Muscle of arm (tissue), 12 donors: ENCODE measurements around the gene TGFBR1. TPM values are rescaled to one million over a fixed set of nuclear protein-coding genes. Genes with fewer than 3 reads are reported as not detected.
A peak's percentile ranks its signal among the peaks of the same experiment; 100 is the strongest.

ENCODE experiments used
- DNase-seq: peaks from one replicate; pipeline ENCODE4 v3.0.0-alpha.2; 2013
- polyA plus RNA-seq, 12 donors: library from polyadenylated mRNA; unstranded; fragments of 120-200 nt; gene quantifications; one replicate each; pipeline ENCODE4 v1.2.1, GENCODE V29; 2013; ENCODE audit not compliant: insufficient read length in 12 of 12

The TGFBR1 gene
- polyA plus RNA-seq, 12 donors: 22.1 to 34.1 (median 26.9) TPM; not detected in 1

DNA sequence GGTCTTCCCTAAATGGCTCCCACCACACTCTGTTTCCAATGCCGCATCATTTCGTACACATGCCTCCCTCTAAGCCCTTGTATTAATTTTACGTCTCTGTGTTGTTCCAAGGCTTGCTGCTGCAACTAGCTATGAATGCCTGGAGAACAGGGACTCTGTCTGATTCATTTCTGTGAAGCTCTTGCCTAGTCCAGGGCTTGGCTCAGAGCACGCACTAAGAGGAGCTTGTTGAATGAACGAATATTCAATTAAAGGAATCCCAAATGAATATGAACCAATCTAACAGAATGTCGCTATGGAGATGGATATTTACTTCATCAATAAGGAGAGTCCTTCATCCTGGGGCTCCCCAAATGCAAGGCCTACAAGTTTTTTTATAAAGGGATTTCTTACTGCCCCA lies 55.3 kb downstream of the TGFBR1 start:
- no peak for DNase-seq

DNA sequence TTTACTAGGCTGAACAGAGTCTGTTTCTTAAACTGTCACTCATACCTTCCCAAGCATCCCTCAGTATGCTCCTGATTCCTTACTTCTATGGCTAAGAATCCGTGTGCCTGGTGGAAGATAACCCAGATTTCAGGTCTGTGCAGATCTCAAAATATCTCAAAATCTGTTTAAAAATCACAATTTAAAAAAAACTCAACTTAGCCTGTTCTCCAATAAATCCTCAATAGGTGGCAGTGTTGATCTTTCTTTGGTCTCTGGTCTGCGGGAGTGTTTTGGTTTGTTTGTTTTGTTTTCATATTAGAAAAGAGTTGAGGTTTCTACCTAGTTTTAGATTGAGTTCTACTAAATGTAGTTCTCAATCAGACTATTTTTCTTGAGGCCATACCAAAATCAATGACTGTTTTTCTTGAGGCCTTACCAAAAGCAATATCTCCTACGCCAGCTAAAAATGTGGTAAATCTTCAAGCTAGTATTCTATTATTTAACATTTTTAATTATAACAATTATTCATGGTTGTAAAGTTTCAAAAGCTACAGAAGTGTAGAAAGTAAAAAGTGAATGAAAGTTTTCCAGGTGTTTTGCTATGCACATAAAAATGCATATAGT lies 57.9 kb downstream of the TGFBR1 start:
- DNase-seq: peak; percentile 53

DNA sequence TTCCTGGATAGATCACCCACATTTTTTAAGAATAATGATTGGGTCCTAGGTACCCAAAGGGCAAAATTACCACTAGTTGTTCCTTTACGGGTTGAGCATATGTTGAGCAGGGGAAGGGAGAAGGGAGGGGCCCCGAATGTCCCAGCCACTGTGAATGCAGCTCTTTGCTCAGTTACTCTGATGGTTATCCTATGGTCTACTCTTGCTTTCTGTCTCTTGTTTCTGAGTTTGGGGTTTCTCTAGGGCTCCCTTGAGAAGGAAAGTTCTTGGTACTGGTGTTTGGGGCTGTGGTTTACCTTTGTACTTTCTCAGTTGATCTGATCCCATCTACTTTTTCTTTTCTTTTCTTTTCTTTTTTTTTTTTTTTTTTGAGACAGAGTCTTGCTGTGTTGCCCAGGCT lies 61.2 kb downstream of the TGFBR1 start:
- no peak for DNase-seq

DNA sequence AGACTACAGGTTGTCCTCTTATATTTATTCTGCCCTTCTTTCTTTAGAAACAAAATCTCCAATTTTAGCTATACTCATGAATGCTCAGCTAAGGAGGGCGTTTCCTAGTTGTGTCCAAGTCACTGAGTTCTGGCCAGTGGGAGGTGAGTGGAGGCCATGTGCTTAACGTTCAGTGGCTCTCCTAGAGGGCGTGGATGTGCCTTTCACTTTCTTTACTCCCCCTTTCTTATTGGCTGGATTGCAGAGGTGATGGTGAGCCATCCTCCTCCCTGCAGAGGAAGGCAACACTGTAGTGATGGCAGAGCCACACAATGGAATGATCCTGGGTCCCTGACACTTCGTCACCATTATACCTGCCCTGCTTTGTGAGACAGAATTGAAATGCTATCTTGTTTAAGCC lies 62.2 kb downstream of the TGFBR1 start:
- no peak for DNase-seq

DNA sequence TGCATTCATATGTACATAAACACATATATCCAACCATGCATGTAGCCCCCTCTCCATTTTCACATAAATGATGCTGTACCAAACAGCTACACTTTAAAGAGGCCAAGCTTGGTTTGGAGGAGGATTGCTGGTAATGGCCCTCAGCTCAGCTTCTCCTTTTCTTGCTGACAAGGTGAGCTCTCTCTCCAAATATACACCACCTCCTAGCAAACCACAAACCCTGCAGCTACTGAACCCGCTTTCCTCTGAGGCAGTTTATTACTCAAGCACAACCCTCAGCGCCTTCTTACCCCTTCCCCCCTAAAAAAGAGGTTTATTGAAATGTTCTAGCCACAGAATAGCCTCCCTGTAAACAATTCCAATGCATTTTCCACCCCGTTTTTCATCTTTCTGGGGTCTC lies 62.8 kb downstream of the TGFBR1 start:
- DNase-seq: no peak

DNA sequence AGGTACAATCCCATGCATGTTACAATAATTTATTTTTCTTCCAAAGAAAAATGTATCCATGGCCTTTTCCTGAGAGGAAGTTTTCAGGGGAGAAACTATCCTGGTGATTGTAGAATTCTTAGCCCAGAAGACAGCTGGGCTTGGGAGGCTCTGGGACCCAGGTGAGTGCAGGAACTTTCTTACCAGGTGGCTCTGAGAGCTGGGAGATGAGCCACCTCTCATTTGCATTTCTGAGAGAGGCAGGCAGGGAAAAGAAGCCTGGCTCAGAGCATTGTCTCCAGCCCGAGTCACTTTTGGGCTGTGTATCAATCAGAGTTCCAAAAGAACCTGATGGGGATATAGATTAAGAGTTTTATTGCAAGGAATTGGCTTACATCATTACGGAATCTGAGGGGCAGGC lies 64.2 kb downstream of the TGFBR1 start:
- DNase-seq: no peak

DNA sequence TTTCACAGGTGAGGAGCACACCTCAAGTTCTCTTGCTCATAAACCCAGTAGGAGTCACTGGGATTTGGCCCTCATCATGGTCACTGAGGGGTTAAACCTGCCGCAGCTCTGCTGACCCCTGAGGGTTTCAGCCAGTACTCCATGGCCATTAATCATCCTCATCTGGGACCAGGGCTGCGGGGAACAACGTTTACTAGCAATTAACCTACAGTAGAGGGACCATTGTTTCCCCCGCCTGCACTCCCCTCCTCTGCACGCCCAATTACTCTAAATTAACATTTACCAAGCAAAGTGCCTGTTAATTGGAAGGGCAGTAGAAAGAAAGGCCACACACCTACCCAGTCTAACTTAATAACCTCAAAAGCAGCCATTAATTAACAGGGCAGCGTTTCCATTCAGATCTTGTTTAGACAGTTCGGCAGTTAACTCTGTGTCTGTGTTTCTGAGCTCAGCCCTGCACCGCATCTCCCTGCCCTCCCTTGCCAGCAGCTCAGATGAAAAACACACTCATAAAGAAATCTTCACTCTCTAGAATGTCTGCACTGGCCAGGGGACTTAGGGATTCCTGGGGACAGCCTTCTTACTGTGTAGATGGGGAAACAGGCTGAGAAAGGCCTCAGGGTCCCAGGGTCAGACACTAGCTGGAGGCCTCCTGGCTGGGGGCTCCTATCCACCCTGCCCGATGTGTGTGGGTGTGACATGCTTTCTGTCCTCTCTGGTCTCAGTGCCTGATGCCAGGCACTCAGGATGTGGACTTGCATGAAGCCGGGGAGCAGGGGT lies 65.3 kb downstream of the TGFBR1 start:
- DNase-seq: no peak

DNA sequence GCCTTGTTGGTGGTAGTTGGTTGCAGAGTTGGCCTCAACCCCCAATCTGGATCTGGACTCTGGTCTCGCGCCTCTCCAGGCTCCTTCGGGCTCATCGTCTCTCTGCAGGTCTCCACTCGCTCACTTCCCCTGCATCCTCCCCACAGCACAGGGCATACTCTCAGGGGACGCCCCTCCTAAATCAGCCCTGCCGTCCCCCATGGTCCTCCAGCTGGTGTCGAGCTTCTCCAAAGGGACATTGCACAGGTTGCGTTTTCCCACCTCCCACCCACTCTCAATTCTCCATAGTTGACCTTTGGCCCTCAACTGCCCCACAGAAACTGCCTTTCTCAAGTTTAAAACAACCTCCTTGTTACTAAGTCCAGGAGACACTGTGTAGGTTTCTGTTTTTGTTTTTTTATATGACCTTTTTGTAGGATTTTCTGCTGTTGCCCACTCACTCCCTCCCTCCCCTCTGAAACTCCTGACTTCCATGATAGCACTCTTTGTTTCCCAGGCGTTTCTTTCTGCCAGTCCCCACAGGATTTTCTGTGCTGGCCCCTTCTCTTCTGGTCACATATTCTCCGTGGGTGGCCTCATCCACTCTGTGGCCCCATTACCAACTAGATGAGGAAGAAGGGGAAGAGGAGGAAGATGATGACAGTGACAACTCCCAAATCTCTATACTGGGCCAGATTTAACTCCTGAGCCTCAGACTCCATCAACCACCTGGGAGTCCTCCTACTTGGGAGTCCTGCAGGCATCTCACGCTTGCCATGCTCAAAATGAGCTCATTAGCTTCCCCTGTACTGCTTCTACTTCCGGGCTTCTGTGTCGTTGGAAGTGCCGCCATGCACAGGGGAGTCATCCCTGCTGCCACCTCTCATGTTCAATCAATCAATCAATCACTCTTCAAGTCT lies 66.6 kb downstream of the TGFBR1 start:
- no peak for DNase-seq

DNA sequence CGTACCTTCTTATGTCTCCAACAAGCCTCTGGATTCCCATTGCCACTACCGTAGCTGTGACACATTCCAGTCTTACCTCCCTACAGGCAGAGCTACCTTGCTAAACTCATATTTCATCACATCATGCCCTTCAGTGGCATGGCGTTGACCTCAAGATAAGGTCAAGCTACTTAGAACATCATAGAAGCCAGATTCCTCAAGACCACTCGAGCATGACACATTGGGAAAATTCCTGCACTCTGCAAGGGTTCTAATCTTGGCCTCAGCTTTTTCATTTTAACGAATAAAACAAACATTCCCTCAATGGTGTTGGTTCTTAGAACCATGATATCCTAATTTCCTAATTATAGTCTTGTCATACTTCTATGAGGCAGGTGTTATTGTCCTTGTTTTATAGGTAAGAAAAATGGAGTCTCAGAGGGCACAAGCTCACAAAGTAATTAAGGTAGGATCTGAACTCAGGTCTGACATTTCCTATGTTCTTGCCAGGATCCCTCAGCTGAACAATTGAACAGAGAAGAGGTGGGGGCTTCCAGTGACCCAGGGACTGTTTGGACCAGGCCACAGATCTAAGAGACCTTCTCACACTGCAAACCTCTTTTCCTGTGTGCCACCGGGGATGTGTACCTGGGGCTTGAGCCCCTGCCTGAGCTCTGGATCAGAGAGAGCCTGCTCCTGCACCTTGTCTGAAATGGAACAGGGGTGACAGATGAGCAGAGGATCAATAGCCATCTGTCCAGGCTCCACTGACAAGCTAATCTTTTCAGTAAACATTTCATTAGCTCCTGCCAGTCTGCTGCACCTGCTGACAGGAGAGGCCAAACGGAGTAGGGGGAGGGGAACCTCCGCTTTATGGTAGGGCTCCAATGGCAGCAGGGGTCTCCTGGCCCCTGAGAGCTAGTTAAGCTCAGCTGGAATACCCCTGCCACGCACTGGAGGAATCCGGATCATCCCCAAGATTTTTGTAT lies 67.5 kb downstream of the TGFBR1 start:
- DNase-seq: no peak

DNA sequence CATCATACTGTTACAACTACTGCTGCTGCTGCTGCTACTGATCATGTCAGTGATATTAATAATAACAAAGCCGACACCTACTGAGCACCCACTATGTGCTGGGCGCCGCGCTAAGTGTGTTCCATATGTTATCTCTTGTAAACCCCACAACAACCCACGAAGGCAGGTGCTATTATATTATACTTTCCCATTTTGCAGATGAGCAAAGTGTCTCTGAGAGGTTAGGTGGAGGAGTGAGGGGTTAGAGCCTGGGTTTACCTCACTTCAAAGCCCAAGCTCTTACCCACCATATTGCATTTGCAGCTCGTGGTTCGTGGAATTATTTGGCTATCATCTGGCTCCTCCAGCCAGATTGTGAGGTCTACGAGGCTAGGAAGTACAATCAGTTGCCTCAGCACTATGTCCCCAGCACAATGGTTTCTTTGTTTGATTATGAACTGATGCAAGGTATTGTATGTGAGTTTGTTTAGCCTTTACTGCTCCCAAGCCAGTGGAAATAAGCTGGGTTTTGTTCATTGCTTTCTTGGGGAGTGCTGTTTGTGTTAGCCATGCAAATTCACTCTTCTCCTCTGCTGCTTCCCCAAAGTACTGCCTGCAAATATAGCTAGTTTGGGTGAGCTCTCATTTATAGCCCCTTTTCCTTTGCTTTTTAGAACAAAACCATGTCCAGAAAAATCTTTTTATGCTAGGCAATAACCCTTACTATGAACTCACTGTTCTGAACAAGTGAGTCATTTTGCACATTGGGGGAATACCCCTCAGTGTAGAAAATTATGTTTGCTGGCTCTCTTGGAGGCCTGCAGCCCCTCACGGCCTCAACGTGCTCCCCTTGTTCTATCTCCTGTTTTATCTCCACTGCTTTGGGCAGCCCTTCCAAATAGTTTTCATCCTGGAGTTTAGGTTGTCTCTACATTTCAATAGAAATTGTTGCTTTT lies 68.9 kb downstream of the TGFBR1 start:
- no peak for DNase-seq

DNA sequence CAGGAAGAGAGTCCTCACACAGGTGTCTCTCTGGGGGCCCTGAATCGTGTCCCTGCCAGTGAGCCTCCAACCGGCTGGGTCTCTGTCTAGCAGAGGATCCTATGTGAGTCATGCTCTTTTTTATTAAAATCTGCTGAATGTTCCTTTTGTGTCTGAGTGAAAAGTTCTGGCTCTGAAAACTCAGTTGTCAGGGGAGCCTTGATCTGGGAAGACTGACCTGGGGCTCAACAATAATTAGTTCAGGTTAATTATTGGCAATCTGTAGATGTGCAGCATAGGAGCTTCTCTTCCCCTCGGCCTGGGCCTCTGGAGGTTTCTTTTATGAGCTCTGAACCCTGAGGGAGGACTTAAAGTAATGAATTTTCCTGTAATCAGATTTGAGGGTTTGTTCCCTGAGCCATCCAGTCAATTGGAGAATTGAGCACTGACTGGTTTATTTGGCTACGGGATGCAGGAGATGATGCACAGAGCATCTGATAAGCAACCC lies 71.7 kb downstream of the TGFBR1 start:
- no peak for DNase-seq

DNA sequence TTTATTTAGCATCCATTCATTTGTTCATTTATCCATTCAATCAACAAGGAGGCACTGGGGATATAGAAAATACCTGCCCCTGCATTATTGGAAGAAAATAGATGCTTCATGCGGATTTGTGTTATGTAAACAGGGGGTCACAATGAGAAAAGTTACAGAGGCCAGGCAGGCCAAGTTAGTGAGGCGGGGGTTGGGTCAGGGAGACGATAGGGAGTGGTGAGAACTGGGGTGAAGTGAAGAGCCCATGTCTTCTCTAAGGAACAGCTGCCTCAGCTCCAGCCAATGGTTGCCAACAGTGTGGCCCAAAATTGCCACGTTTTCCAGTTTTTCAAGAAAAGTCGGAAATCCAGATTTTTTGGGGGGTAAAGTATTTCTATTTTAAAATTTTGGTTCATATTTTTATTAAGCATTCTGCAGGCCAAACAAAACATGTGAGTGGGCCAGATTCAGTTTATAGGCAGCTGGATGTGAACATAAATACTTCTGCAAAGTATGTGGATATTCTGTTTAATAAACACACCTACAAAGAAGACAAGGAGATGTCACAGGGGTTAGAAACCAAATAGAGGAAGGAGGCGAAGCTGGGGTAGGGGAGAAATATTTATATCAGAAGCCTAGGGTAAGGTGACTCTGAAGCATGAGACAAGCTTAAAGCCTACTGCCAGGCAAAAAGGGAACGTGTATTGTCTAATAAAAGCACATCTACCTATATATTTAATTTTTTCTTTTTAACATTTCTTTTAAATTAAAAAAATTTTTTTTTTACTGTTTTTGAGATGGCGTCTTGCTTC lies 72.9 kb downstream of the TGFBR1 start:
- no peak for DNase-seq

DNA sequence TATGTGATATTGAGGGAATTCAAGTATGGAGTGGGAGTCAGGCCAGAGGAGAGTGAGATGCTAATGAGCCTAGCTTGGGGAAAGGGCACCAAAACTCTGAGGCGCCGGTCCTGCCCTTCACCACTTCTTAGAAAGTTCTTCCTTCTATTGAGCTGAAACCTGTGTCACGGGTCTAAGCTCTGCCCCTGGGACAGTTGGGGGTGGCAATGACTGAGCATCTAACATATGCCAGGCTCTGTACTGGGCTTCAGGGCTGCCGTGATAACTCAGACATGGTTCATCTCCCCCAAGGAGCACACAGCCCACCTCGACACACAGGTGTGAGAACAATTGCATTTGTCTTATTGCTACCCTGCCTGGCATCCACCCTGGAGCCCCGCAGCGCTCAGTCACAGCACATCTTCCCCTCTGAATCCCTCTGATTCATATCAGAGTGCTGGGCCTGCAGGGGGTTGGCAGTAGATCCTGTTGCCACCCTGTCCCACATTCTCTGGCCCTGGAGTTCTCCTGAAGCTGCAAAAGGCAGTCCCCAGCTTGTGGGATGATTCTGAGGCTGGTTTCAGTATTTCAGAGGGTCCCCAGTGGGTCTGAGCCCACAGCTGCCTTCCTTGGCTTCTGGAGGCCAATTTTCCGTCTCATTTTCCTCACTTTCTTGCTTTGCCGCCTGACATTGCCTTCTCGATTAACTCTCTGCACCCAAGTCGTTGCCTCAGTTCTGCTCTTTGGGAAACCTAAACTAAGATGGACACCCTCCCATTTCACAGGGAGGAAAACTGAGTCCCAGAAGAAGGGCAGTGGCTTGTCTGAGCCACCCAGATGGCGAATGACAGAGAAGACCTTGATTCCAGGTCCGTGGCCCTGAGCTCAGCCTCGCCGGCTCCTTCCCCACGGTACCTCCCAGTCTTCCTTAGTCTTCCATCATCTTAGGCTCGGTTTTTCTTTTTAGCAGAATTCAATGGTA lies 74.3 kb downstream of the TGFBR1 start:
- no peak for DNase-seq

DNA sequence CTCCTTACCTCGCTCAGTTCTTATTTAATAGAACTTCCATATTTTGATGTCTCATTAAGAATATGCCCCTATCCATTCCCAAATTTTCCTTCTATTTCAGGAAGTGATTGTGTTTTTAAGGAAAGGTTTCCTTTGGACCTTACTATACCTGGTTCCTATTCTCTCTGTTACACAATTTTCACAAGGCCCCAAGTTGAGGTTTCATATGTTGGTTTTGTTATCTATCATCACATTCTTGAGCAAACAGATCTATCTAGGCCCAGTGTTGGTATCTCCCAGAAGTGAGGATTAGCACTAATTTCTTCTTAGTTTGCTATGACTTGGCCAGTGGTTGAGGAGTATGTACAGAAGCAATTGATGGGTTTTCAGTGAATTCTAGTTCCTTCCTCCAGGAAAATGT lies 75.3 kb downstream of the TGFBR1 start:
- DNase-seq: no peak

DNA sequence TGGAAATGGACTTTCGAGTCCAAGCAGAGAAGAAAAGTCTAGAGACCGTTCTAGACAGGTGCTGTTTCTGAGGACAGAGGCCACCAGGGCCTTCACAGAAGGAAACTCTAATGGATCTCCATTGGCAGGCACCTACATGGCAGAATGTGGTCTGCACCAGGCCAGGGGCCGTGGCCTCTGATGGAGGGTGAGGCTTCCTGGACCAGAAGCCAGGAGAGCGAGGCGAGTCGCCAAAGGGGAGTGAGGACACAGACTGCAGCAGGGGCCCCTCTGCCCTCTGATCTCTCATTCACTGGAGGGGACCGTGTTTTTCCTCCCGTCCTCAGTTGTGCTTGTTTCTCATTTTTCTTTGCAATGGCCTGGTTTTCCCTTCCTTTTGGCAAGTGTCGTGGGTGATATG lies 75.7 kb downstream of the TGFBR1 start:
- DNase-seq: no peak

DNA sequence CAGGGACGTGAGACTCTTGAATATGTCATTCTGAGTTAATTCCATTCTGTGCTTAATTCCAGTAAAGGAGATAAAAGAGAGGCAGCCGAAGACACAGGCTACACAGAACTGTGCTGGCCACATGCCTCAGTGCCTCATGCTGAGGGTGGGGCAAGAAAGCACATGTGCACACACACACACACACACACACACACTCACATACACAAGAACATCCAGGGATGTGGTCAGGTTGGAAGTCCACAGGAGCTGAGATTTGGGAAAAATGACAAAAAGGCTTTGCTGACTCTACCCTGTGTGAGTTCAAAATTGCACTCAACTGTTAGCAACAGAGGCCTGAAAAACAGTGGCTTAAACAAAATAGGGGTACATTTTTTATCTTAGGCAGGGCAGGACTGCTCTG lies 76.3 kb downstream of the TGFBR1 start:
- no peak for DNase-seq

DNA sequence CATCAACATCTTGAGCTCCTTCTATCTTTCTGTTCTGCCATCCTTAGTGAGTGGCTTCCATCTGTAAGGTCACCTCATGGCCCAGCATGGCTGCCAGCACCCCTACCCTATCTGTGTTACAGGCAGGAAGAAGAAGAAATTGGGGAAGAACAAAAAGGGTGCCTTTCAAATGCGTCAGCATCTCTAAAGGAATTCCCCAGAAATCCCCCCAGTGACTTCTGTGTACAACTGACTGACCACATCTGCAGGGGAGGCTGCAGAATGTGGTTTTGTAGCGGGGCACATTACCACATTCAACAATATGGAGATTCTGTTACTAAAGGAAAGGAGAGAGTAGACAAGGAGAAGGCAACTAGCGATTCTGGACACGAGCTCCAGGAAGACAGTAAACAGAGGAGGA lies 76.7 kb downstream of the TGFBR1 start:
- no peak for DNase-seq

DNA sequence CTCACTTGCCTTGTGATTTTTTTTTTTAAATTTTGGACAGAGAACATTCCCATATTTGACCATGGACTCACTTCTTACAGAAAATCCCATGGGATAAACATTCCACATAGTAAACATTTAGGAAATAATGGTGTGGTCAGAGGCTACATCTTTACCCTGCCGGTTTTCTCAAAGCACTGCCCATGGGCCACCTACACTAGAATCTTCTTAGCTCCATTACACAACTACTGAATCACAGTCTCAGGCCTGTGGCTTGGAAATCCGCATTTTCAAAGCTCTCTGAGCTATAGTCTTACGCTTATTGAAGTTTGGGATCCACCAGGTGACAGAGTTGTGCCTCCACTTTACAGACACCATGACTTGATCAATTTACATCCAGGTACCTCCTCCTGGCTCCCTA lies 77.4 kb downstream of the TGFBR1 start:
- DNase-seq: no peak
